ENCODE results near the gene MINAR2. TPM values are rescaled to one million over a fixed set of nuclear protein-coding genes. Genes with fewer than 3 reads are reported as not detected.

MINAR2 gene
- total RNA-seq, 1 donor from 2014 or later = not detected

GRCh38 chr5:129746876-129747275 lies 1.0 kb upstream of the MINAR2 start:
- Histone ChIP-seq H3K36me3 (ENCODE audit: control insufficient read depth, insufficient read depth, low read length) (no peaks in the 10 kb centered on the region), H3K4me3 (ENCODE audit: low read depth, low read length) (no peak overlapping the region), H3K27me3 (ENCODE audit: control insufficient read depth, insufficient read depth, low read length) (no peaks in the 10 kb centered on the region)
- no peak for DNase-seq (ENCODE audit: low read depth)
- TF ChIP-seq CTCF (IDR thresholded peaks at IDR 0.05; ENCODE audit: insufficient read depth, low read length, poor library complexity, severe bottlenecking) = no peak

- TF ChIP-seq CTCF (IDR thresholded peaks at IDR 0.05; ENCODE audit: insufficient read depth, low read length, poor library complexity, severe bottlenecking) = no peak
- Histone ChIP-seq H3K27me3 (ENCODE audit: control insufficient read depth, insufficient read depth, low read length) (no peaks in the 10 kb centered on the region), H3K4me3 (ENCODE audit: low read depth, low read length) (no peak overlapping the region), H3K36me3 (ENCODE audit: control insufficient read depth, insufficient read depth, low read length) (no peaks in the 10 kb centered on the region)
- DNase-seq (ENCODE audit: low read depth) = no peak
These were observed 1.3 kb downstream of the MINAR2 start for GRCh38 chr5:129748913-129749880.

GRCh38 chr5:129760636-129761325 lies 12.9 kb downstream of the MINAR2 start:
- no peaks in the 10 kb centered on the region for H3K27me3 ChIP-seq (ENCODE audit: control insufficient read depth, insufficient read depth, low read length)
- H3K4me3 ChIP-seq (ENCODE audit: low read depth, low read length) = no peak overlapping the region
- H3K36me3 ChIP-seq (ENCODE audit: control insufficient read depth, insufficient read depth, low read length) = no peaks in the 10 kb centered on the region
- no peak for TF ChIP-seq CTCF (IDR thresholded peaks at IDR 0.05; ENCODE audit: insufficient read depth, low read length, poor library complexity, severe bottlenecking)
- no peak for DNase-seq (ENCODE audit: low read depth)

- no peak overlapping the region for H3K4me3 ChIP-seq (ENCODE audit: low read depth, low read length)
- H3K36me3 ChIP-seq (ENCODE audit: control insufficient read depth, insufficient read depth, low read length) = no peaks in the 10 kb centered on the region
- H3K27me3 ChIP-seq (ENCODE audit: control insufficient read depth, insufficient read depth, low read length) = no peaks in the 10 kb centered on the region
- DNase-seq (ENCODE audit: low read depth) = no peak
- no peak for TF ChIP-seq CTCF (IDR thresholded peaks at IDR 0.05; ENCODE audit: insufficient read depth, low read length, poor library complexity, severe bottlenecking)
These were observed 15.8 kb downstream of the MINAR2 start for GRCh38 chr5:129763651-129764050.

GRCh38 chr5:129766798-129767197 lies 18.9 kb downstream of the MINAR2 start:
- no peaks in the 10 kb centered on the region for H3K36me3 ChIP-seq (ENCODE audit: control insufficient read depth, insufficient read depth, low read length)
- no peak overlapping the region for H3K4me3 ChIP-seq (ENCODE audit: low read depth, low read length)
- DNase-seq (ENCODE audit: low read depth) = no peak
- H3K27me3 ChIP-seq (ENCODE audit: control insufficient read depth, insufficient read depth, low read length) = no peaks in the 10 kb centered on the region
- no peak for TF ChIP-seq CTCF (IDR thresholded peaks at IDR 0.05; ENCODE audit: insufficient read depth, low read length, poor library complexity, severe bottlenecking)
